NCI-H1048 (cell line): Measurements from ENCODE around the gene SOWAHA.
"Not testable (repeated sequence)": the region's sequence is repeated elsewhere in the genome, so short reads cannot be mapped to it uniquely, and the experiment has no call there.

ENCODE experiments used
- DNase-seq: peaks from one replicate; lab custom pipeline; 2025; lab: John Stamatoyannopoulos, UW

SOWAHA gene

GRCh38 chr5:132853790-132854189, 40.7 kb downstream of the SOWAHA start:
- no peak for DNase-seq

- no peak for DNase-seq
These were observed 41.2 kb downstream of the SOWAHA start for GRCh38 chr5:132854301-132854700.

DNA sequence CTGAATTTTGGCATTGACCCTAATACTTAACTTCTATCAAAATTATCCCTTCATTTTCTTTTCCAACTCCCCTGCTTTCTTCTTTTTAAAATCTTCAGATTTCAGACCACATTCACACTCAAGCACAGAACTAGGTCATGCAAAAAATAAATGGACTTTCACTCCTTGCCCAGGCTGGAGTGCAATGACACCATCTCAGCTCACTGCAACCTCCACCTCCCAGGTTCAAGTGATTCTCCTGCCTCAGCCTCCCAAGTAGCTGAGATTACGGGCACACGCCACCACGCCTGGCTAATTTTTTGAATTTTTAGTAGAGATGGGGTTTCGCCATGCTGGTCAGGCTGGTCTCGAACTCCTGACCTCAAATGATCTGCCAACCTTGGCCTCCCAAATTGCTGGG, 41.9 kb downstream of the SOWAHA start:
- DNase-seq = not testable (repeated sequence)

DNA sequence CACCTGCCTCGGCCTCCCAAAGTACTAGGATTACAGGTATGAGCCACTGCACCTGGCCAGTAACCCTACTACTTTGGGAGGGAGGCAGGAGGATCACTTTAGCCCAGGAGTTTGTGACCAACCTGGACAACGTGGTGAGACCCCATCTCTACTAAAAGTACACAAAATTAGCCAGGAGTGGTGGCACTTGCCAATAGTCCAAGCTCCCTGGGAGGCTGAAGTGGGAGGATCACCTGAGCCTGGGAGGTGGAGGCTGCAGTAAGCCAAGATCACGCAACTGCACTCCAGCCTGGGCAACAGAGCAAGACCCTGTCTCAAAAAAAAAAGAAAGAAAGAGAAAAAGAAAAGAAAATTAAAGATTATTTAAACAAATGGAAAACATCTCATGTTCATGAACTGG, 42.9 kb downstream of the SOWAHA start:
- no peak for DNase-seq

- DNase-seq = no peak
These were observed 46.9 kb downstream of the SOWAHA start for GRCh38 chr5:132859889-132860437.

DNA sequence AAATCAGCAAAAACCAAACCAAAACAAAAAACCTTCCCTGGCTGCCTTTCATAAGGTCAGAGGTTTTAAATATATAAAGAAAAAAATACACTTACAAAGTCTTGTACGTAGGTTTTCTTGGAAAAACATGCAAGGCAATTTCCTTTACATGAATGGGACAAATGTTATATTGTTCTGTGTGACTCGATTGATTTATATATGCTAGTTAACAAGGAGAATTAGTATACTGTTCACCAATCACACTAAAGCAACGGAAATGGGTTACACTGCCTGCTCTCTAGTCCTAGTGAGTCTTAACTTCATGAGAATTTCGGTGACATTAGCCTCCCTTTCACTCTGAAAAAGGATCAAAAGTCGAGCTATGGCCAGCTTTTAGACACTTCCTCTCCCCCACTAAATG, 47.6 kb downstream of the SOWAHA start:
- DNase-seq = no peak

DNA sequence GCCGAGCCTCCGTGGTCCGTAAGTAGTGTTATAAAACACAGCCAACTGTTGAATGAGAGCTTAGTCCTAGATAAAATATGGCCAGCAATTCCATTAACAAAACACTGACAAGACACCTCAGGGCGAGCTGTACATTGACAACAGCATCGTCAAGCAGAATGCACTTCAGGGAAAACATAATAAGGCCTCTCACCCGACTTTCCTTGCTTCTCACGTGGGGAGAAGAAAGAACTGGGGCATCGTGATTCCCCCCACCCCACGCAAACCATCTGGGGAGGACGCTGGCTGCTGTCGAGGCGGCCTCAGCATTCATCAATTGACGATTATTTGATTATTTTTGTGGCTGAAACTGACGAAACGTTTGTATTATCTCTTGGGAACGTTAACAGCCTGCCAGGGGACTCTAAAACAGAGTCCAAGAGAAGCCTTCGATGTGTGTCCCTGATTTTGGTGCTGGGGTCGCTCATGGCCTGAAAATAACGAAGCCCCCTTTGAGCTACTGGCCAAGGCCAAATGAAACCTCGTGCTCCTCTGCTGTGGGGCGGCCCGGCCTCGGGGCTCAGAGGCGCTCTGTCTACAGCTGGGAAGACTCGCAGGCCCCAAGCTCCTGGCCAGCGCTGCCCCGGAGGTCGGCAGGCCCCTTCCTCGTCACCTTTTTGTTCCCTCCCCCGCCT, 52.7 kb downstream of the SOWAHA start:
- no peak for DNase-seq
